Breast epithelium (tissue), 4 donors: Measurements from ENCODE around the gene SPHKAP. TPM values are rescaled to one million over a fixed set of nuclear protein-coding genes. Genes with fewer than 3 reads are reported as not detected.
"Not testable (repeated sequence)": the region's sequence is repeated elsewhere in the genome, so short reads cannot be mapped to it uniquely, and the experiment has no call there.

Source experiments
- DNase-seq, 2 donors: peaks; one replicate each; pipeline ENCODE4 v3.0.0-alpha.2; 2019; ENCODE audit warnings: low spot score in 2 of 2
- H3K27ac ChIP-seq, 2 donors: fragments of 200-600 bp; sonication (generic) in 1 of 2; one replicate each; pipeline ENCODE4 v1.5.1; 2016 to 2019; ENCODE audit warnings: mild to moderate bottlenecking in 1 of 2
- H3K27me3 ChIP-seq, 2 donors: fragments of 200-600 bp; sonication (generic) in 1 of 2; one replicate each; pipeline versions ENCODE4 v1.5.1 to v1.6.0; 2017 to 2019; ENCODE audit warnings: control low read depth in 1 of 2, mild to moderate bottlenecking in 1 of 2
- H3K36me3 ChIP-seq: fragments of 200-600 bp; one replicate; pipeline ENCODE4 v1.5.1; 2019
- H3K4me1 ChIP-seq, 2 donors: fragments of 200-600 bp; sonication (generic); one replicate each; pipeline ENCODE4 v1.5.1; 2016 to 2019; ENCODE audit warnings: control low read depth in 1 of 2
- H3K4me3 ChIP-seq, 3 donors: fragments of 200-600 bp; sonication (generic); 1 replicate in 2 of 3; 2 replicates in 1 of 3; pipeline ENCODE4 v1.5.1; 2016 to 2019; ENCODE audit warnings: mild to moderate bottlenecking in 3 of 3, moderate library complexity in 2 of 3
- H3K9me3 ChIP-seq, 2 donors: fragments of 200-600 bp; sonication (generic) in 1 of 2; one replicate each; pipeline ENCODE4 v1.5.1; 2016 to 2019; ENCODE audit warnings: control low read depth in 1 of 2
- POLR2A ChIP-seq: fragments of 450-650 bp; IDR thresholded peaks from one replicate; pipeline ENCODE4 v1.6.1; 2016; ENCODE audit warnings: antibody characterized with exemption, mild to moderate bottlenecking, moderate library complexity
- POLR2AphosphoS5 ChIP-seq, 3 donors: sonication (generic); formaldehyde crosslinking; IDR thresholded peaks; one replicate each; pipeline ENCODE4 v1.6.1; 2017; ENCODE audit warnings: antibody characterized with exemption in 3 of 3
- intact Hi-C: fragments of 100-400 bp; cut with DNase I; formaldehyde crosslinking; loops from one replicate; pipeline ENCODE4 v1.15.1; 2023; ENCODE audit warnings: low total_unique reads
- total RNA-seq, 3 donors: library from RNA; depleted of rRNA; stranded (reverse); fragments of >200 nt; gene quantifications; one replicate each; pipeline ENCODE4 v1.1.0, GENCODE V29; 2016
- TF ChIP-seq, protein P1 (sequence below), 3 donors: fragments of 450-650 bp; IDR thresholded peaks; one replicate each; pipeline ENCODE4 v1.5.1; 2016 to 2017; ENCODE audit warnings: antibody characterized with exemption in 3 of 3, mild to moderate bottlenecking in 3 of 3, moderate library complexity in 3 of 3

Gene SPHKAP, protein sequence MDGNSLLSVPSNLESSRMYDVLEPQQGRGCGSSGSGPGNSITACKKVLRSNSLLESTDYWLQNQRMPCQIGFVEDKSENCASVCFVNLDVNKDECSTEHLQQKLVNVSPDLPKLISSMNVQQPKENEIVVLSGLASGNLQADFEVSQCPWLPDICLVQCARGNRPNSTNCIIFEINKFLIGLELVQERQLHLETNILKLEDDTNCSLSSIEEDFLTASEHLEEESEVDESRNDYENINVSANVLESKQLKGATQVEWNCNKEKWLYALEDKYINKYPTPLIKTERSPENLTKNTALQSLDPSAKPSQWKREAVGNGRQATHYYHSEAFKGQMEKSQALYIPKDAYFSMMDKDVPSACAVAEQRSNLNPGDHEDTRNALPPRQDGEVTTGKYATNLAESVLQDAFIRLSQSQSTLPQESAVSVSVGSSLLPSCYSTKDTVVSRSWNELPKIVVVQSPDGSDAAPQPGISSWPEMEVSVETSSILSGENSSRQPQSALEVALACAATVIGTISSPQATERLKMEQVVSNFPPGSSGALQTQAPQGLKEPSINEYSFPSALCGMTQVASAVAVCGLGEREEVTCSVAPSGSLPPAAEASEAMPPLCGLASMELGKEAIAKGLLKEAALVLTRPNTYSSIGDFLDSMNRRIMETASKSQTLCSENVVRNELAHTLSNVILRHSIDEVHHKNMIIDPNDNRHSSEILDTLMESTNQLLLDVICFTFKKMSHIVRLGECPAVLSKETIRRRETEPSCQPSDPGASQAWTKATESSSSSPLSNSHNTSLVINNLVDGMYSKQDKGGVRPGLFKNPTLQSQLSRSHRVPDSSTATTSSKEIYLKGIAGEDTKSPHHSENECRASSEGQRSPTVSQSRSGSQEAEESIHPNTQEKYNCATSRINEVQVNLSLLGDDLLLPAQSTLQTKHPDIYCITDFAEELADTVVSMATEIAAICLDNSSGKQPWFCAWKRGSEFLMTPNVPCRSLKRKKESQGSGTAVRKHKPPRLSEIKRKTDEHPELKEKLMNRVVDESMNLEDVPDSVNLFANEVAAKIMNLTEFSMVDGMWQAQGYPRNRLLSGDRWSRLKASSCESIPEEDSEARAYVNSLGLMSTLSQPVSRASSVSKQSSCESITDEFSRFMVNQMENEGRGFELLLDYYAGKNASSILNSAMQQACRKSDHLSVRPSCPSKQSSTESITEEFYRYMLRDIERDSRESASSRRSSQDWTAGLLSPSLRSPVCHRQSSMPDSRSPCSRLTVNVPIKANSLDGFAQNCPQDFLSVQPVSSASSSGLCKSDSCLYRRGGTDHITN (N-terminal part only)
- under 1 TPM in 2 of 3 donors, not detected in 1; 0.59 to 0.66 TPM for total RNA-seq

DNA sequence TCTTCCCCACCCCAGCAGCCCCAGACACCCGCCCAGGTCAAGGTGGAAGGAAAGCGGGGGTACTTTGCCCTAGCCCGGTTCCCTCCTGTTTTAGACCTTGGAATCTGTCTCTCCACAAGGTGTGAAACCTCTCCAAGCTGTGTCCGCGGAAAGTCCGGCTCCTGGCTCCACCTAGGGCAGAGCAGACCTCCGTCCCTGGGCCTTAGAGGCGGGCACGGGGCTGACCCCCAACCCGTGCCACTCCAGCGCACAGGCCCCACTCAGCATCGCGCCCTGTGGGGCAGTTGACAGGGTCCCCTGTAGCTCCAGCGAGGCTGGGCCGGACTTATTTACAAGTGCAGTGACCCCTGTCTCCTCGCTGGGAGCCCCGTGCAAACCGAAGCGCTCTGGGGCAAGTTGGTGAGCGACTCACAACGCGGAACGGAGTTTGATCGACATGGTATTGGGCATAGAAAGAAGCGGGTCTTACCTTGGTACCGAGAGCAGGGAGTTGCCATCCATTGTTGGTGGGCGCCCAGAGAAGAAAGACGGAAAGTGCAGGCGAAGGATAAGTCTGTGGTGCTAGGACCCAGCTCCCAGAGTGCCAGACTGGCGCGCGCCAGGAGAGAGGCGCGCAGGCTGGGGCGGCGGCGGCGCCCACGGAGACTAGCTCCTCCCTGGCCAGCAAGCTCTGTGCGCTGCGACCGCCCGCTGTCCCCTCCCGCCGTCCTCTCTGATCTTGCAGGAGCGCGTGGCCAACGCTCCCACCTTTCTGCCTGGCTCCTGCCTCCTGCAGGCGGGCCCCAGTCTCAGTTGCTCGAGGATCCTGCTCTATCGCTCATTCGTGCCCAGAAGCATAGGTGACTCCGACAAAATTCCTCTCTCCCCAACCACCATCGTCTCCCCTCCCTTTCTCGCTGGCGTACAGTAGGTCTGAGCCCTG lies at the start of gene SPHKAP:
Gene SPHKAP, minus strand, starts transcription at position 590 of the 922 bp plus-strand sequence. Its CDS starts 89 bp downstream, at position 501.
- Histone ChIP-seq H3K27ac (no peak within 1 kb of the TSS), H3K27me3 (peaks cover 0 to 20% of the 10 kb centered on the region in 2 donors), H3K4me3 (peak within 1 kb of the TSS in 2 of 3 donors; percentile 28 to 40), H3K36me3 (no peaks in the 10 kb centered on the region), H3K9me3 (peaks cover 0 to 14% of the 10 kb centered on the region in 2 donors), H3K4me1 (no peaks in the 10 kb centered on the region)
- intact Hi-C loops = no loop called here
- TF ChIP-seq, protein P1, sequence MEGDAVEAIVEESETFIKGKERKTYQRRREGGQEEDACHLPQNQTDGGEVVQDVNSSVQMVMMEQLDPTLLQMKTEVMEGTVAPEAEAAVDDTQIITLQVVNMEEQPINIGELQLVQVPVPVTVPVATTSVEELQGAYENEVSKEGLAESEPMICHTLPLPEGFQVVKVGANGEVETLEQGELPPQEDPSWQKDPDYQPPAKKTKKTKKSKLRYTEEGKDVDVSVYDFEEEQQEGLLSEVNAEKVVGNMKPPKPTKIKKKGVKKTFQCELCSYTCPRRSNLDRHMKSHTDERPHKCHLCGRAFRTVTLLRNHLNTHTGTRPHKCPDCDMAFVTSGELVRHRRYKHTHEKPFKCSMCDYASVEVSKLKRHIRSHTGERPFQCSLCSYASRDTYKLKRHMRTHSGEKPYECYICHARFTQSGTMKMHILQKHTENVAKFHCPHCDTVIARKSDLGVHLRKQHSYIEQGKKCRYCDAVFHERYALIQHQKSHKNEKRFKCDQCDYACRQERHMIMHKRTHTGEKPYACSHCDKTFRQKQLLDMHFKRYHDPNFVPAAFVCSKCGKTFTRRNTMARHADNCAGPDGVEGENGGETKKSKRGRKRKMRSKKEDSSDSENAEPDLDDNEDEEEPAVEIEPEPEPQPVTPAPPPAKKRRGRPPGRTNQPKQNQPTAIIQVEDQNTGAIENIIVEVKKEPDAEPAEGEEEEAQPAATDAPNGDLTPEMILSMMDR (IDR thresholded peaks at IDR 0.05) = no peak
- TF ChIP-seq POLR2AphosphoS5 (IDR thresholded peaks at IDR 0.05) = no peak
- TF ChIP-seq POLR2A = no peak
- no peak for DNase-seq

DNA sequence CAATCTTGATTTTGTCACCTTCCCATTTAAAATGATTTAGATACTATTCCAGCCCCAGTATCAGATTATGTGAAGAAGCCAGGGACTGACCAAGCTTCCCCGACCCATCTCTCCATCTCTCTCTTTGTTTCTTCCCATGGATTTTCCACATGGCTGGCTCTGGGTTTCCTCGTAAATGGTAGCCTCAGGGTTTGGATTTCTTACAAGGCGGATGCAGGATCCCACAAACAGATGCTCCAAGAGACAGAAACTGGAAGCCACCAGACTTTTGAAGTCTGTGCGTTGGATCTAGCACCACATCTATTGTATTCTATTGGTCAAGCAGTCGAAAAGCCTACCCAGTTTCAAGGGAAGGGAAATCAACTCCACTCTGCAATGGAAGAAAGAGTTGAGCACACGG lies 46.0 kb upstream of the SPHKAP start:
- Histone ChIP-seq H3K27me3 (no peaks in the 10 kb centered on the region), H3K9me3 (no peaks in the 10 kb centered on the region), H3K27ac (no peak overlapping the region), H3K4me1 (no peaks in the 10 kb centered on the region), H3K36me3 (no peaks in the 10 kb centered on the region), H3K4me3 (no peak overlapping the region)
- TF ChIP-seq POLR2A (no peak), POLR2AphosphoS5 (IDR thresholded peaks at IDR 0.05) (no peak)
- TF ChIP-seq, protein P1 (IDR thresholded peaks at IDR 0.05) = no peak
- intact Hi-C loops = no loop called here
- DNase-seq = no peak

DNA sequence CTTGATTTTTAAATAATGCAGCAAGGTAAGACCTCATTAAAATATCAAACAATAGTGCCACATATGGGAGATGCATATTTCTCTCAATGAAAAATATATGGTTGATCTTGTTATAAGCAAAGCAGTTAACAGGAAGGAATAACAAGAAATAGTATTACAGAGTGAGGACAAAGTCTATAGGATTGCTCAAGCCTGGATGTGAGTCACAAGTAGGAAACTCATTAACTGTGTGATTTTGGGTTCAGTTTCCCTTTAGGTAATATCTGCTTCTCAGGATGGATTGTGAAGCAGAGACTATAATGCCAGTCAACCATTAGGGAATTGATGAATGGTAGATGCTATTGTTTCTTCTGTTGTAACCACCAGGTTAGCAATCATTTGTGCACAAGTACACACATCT lies 42.9 kb upstream of the SPHKAP start:
- H3K4me3 ChIP-seq = no peak overlapping the region
- no peaks in the 10 kb centered on the region for H3K4me1 ChIP-seq
- no peak overlapping the region for H3K27ac ChIP-seq
- H3K27me3 ChIP-seq = no peaks in the 10 kb centered on the region
- H3K36me3 ChIP-seq = no peaks in the 10 kb centered on the region
- intact Hi-C loops = no loop called here
- H3K9me3 ChIP-seq = no peaks in the 10 kb centered on the region
- no peak for DNase-seq
- TF ChIP-seq POLR2A (no peak), POLR2AphosphoS5 (IDR thresholded peaks at IDR 0.05) (no peak)
- TF ChIP-seq, protein P1 (IDR thresholded peaks at IDR 0.05) = no peak

DNA sequence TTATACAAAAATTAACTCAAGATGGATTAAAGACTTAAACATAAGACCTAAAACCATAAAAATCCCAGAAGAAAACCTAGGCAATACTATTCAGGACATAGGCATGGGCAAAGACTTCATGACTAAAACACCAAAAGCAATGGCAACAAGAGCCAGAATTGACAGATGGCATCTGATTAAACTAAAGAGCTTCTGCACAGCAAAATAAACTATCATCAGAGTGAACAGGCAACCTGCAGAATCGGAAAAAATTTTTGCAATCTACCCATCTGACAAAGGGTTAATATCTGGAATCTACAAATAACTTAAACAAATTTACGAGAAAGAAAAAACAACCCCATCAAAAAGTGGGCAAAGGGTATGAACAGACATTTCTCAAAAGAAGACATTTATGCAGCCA lies 37.1 kb upstream of the SPHKAP start:
- H3K4me3 ChIP-seq, H3K4me1 ChIP-seq, H3K36me3 ChIP-seq, H3K27me3 ChIP-seq, intact Hi-C loops, H3K9me3 ChIP-seq, DNase-seq, H3K27ac ChIP-seq: not testable (repeated sequence)
